Osteocyte (in vitro differentiated cells): ENCODE measurements around the gene SMTN. TPM values are rescaled to one million over a fixed set of nuclear protein-coding genes. Genes with fewer than 3 reads are reported as not detected.

Experiments
- DNase-seq: peaks from one replicate; pipeline ENCODE4 v3.0.0; 2021; ENCODE audit warnings: mixed read lengths; ENCODE audit not compliant: unreplicated experiment; ENCODE audit errors: extremely low spot score
- H3K27ac Mint-ChIP-seq: one replicate; pipeline ENCODE4 v1.8.0; 2021; ENCODE audit warnings: mild to moderate bottlenecking, mixed read lengths; ENCODE audit not compliant: unreplicated experiment
- H3K27me3 Mint-ChIP-seq: one replicate; pipeline ENCODE4 v1.8.0; 2021; ENCODE audit warnings: mixed read lengths; ENCODE audit not compliant: unreplicated experiment
- H3K36me3 Mint-ChIP-seq: one replicate; pipeline ENCODE4 v1.8.0; 2021; ENCODE audit warnings: mixed read lengths; ENCODE audit not compliant: unreplicated experiment
- H3K4me1 Mint-ChIP-seq: one replicate; pipeline ENCODE4 v1.8.0; 2021; ENCODE audit warnings: mixed read lengths; ENCODE audit not compliant: unreplicated experiment
- H3K4me3 Mint-ChIP-seq: one replicate; pipeline ENCODE4 v1.8.0; 2021; ENCODE audit warnings: mild to moderate bottlenecking, moderate library complexity, mixed read lengths; ENCODE audit not compliant: unreplicated experiment
- H3K9me3 Mint-ChIP-seq: one replicate; pipeline ENCODE4 v1.8.0; 2021; ENCODE audit warnings: mixed read lengths; ENCODE audit not compliant: unreplicated experiment
- CTCF ChIP-seq: fragments of 200-600 bp; sonication (generic); IDR thresholded peaks from 2 replicates; pipeline ENCODE4 v1.5.0; 2021; ENCODE audit warnings: antibody characterized with exemption, mild to moderate bottlenecking, moderate library complexity
- total RNA-seq: library from RNA; stranded (reverse); gene quantifications from 2 replicates; pipeline ENCODE4 v1.2.1, GENCODE V29; 2021

Gene SMTN
- total RNA-seq, 1 donor from 2014 or later, result 27.2 TPM

- Mint-ChIP-seq H3K4me1 (peaks cover 13% of the 10 kb centered on the region), H3K9me3 (no peaks in the 10 kb centered on the region)
- DNase-seq, result no peak
Measured at GRCh38 chr22:31120230-31120629, 39.1 kb downstream of the SMTN start.

GRCh38 chr22:31120642-31121041, 39.5 kb downstream of the SMTN start:
- H3K9me3 Mint-ChIP-seq, result no peaks in the 10 kb centered on the region
- TF ChIP-seq CTCF, result no peak
- no peak for DNase-seq
- no peaks in the 10 kb centered on the region for H3K27me3 Mint-ChIP-seq
- no peak overlapping the region for H3K27ac Mint-ChIP-seq
- H3K4me3 Mint-ChIP-seq, result no peak overlapping the region
- H3K4me1 Mint-ChIP-seq, result peaks cover 13% of the 10 kb centered on the region
- no peaks in the 10 kb centered on the region for H3K36me3 Mint-ChIP-seq

More at GRCh38 chr22:31120230-31120629, 39.1 kb downstream of the SMTN start:
- H3K27ac Mint-ChIP-seq, result no peak overlapping the region
- no peak overlapping the region for H3K4me3 Mint-ChIP-seq
- H3K36me3 Mint-ChIP-seq, result no peaks in the 10 kb centered on the region
- TF ChIP-seq CTCF, result no peak
- no peaks in the 10 kb centered on the region for H3K27me3 Mint-ChIP-seq

DNA sequence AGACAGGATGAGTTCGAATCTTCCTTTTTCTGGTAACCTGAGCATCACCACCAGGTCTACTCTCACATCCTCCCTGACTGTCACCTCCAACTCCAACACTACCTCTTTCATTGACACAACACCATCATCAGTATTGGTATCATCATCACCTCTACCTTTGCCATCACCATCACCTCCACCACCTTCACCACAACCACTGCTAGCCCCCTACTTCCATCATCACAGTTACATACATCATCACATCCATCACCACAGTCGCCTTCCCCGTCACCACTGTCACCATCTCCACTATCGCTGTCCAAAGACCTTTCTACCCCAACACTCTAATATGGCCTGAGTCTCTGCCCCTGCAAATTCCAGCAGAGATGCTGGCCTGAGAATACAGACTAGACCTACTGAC, 40.3 kb downstream of the SMTN start:
- TF ChIP-seq CTCF, result no peak
- no peak overlapping the region for H3K27ac Mint-ChIP-seq
- peaks cover 13% of the 10 kb centered on the region for H3K4me1 Mint-ChIP-seq
- no peak for DNase-seq
- no peaks in the 10 kb centered on the region for H3K9me3 Mint-ChIP-seq
- H3K27me3 Mint-ChIP-seq, result no peaks in the 10 kb centered on the region
- H3K36me3 Mint-ChIP-seq, result no peaks in the 10 kb centered on the region
- H3K4me3 Mint-ChIP-seq, result no peak overlapping the region

DNA sequence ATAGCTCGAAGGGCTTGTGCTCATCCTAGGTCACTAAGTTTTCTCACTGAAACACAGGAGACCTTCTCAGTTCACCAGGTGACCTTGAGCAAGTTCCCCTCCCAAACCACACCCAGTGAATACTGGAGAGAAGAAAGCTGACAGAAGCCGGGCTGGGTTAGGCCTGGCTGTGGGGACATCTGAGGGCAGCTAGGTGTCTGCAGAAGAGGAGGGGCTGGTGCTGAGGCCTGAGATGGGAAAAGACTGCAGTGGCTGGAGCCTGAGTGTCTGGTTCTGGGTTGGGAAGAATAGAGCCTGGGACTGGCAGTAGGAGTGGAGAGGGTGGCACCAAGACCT, 41.0 kb downstream of the SMTN start:
- no peaks in the 10 kb centered on the region for H3K27me3 Mint-ChIP-seq
- H3K4me3 Mint-ChIP-seq, result peak overlapping the region; percentile 57
- no peak overlapping the region for H3K27ac Mint-ChIP-seq
- H3K9me3 Mint-ChIP-seq, result no peaks in the 10 kb centered on the region
- no peak for TF ChIP-seq CTCF
- no peaks in the 10 kb centered on the region for H3K36me3 Mint-ChIP-seq
- H3K4me1 Mint-ChIP-seq, result peaks cover 13% of the 10 kb centered on the region
- DNase-seq, result no peak

- Mint-ChIP-seq H3K4me1 (peaks cover 13% of the 10 kb centered on the region), H3K9me3 (no peaks in the 10 kb centered on the region), H3K36me3 (no peaks in the 10 kb centered on the region), H3K27me3 (no peaks in the 10 kb centered on the region), H3K27ac (no peak within 1 kb of the TSS), H3K4me3 (peak within 1 kb of the TSS; percentile 68)
- DNase-seq, result no peak
- TF ChIP-seq CTCF, result no peak
Measured at GRCh38 chr22:31122532-31123291, 41.6 kb downstream of the SMTN start, which contains the start of gene INPP5J. Gene INPP5J (plus strand): TSS chr22:31122966. CDS start chr22:31123015, 49 bp downstream.
